Progenitor cell of endocrine pancreas (in vitro differentiated cells): ENCODE measurements around the gene BTNL8. TPM values are rescaled to one million over a fixed set of nuclear protein-coding genes. Genes with fewer than 3 reads are reported as not detected.

ENCODE experiments used
- DNase-seq: peaks from one replicate; pipeline ENCODE4 v3.0.0; 2021; ENCODE audit warnings: low spot score; ENCODE audit not compliant: unreplicated experiment
- H3K27ac Mint-ChIP-seq: 2 replicates; pipeline ENCODE4 v1.8.0; 2021; ENCODE audit warnings: mild to moderate bottlenecking, moderate library complexity, mixed read lengths
- H3K27me3 Mint-ChIP-seq: 2 replicates; pipeline ENCODE4 v1.8.0; 2021; ENCODE audit warnings: mixed read lengths
- H3K36me3 Mint-ChIP-seq: 2 replicates; pipeline ENCODE4 v1.8.0; 2022; ENCODE audit warnings: mixed read lengths; ENCODE audit not compliant: insufficient read depth
- H3K4me1 Mint-ChIP-seq: 2 replicates; pipeline ENCODE4 v1.8.0; 2021; ENCODE audit warnings: low read depth, mixed read lengths
- H3K4me3 Mint-ChIP-seq: 2 replicates; pipeline ENCODE4 v1.8.0; 2021; ENCODE audit warnings: low read depth, mild to moderate bottlenecking, moderate library complexity, mixed read lengths
- H3K9me3 Mint-ChIP-seq: 2 replicates; pipeline ENCODE4 v1.8.0; 2021; ENCODE audit warnings: low read depth, mixed read lengths
- total RNA-seq: library from RNA; stranded (reverse); gene quantifications from 2 replicates; pipeline ENCODE4 v1.2.1, GENCODE V29; 2021
- TF ChIP-seq, protein P1 (sequence below): fragments of 200-600 bp; sonication (generic); IDR thresholded peaks from one replicate; pipeline ENCODE4 v1.5.0; 2021; ENCODE audit warnings: antibody characterized with exemption, mild to moderate bottlenecking; ENCODE audit not compliant: unreplicated experiment

BTNL8 gene
- total RNA-seq, 1 donor from 2014 or later = not detected

DNA sequence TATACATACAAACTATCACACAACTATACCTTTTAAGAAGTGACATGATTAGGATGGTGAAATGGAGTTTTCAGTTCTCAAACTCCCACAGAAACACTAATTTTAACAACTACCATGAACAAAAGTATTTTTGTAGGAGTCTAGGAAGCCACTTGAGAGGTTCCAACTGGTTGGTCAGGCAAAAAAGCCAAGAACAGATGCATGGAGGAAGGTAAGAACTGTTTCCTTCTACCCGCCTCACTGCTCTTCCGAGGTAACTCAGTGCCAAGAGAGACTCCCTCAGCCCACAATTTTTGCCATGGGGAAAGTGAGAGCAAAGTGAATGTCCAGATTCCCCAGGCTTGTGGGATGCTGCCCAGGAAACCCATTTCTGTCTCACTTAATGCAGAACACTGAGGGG lies 15.7 kb downstream of the BTNL8 start:
- no peaks in the 10 kb centered on the region for H3K4me1 Mint-ChIP-seq
- no peak overlapping the region for H3K27ac Mint-ChIP-seq
- no peaks in the 10 kb centered on the region for H3K36me3 Mint-ChIP-seq
- H3K4me3 Mint-ChIP-seq = no peak overlapping the region
- DNase-seq = no peak
- H3K9me3 Mint-ChIP-seq = no peaks in the 10 kb centered on the region
- peaks cover 11% of the 10 kb centered on the region for H3K27me3 Mint-ChIP-seq
- TF ChIP-seq, protein P1, sequence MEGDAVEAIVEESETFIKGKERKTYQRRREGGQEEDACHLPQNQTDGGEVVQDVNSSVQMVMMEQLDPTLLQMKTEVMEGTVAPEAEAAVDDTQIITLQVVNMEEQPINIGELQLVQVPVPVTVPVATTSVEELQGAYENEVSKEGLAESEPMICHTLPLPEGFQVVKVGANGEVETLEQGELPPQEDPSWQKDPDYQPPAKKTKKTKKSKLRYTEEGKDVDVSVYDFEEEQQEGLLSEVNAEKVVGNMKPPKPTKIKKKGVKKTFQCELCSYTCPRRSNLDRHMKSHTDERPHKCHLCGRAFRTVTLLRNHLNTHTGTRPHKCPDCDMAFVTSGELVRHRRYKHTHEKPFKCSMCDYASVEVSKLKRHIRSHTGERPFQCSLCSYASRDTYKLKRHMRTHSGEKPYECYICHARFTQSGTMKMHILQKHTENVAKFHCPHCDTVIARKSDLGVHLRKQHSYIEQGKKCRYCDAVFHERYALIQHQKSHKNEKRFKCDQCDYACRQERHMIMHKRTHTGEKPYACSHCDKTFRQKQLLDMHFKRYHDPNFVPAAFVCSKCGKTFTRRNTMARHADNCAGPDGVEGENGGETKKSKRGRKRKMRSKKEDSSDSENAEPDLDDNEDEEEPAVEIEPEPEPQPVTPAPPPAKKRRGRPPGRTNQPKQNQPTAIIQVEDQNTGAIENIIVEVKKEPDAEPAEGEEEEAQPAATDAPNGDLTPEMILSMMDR = no peak

DNA sequence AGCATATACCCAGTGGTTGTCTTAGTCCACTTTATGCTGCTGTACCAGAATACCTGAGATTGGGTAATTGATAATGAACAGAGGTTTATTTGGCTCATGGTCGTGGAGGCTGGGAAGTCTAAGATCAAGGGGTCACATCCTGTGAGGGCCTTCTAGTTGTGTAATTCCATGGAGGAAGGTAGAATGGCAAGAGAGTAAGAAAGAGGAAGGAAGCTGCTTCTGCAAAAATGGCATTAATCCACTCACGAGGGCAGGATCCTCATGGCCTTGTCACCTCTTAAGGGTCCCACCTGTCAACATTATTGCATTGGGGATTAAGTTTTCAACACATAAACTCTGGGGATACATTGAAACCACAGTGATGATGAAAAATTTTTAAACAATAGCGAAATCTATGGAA lies 17.0 kb downstream of the BTNL8 start:
- TF ChIP-seq, protein P1 = no peak
- Mint-ChIP-seq H3K27ac (no peak overlapping the region), H3K4me1 (no peaks in the 10 kb centered on the region)

DNA sequence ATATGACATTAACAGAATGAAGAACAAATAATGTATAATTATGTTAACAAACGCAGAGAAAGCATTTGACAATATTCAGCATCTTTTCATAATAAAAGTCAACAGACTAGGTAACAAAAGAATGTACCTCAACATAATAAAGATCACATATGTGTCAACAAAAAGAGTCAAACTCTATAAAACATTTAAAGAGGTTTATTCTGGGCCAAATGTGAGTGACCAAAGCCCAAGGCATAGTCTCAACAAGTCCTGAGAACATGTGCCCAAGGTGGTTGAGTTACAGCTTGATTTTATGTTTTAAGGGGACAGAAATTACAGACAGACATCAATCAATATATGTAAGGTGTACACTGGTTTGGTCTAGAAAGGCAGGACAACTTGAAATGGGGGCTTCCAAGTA lies 19.4 kb downstream of the BTNL8 start:
- H3K4me3 Mint-ChIP-seq = no peak overlapping the region
- H3K36me3 Mint-ChIP-seq = no peaks in the 10 kb centered on the region
- no peak for DNase-seq
- H3K27me3 Mint-ChIP-seq = peaks cover 8% of the 10 kb centered on the region
- peaks cover 8% of the 10 kb centered on the region for H3K9me3 Mint-ChIP-seq
- TF ChIP-seq, protein P1 = no peak
- H3K27ac Mint-ChIP-seq = no peak overlapping the region
- no peaks in the 10 kb centered on the region for H3K4me1 Mint-ChIP-seq

More for the DNA sequence above, 17.0 kb downstream of the BTNL8 start:
- Mint-ChIP-seq H3K27me3 (peaks cover 11% of the 10 kb centered on the region), H3K4me3 (no peak overlapping the region), H3K9me3 (no peaks in the 10 kb centered on the region), H3K36me3 (no peaks in the 10 kb centered on the region)
- no peak for DNase-seq

DNA sequence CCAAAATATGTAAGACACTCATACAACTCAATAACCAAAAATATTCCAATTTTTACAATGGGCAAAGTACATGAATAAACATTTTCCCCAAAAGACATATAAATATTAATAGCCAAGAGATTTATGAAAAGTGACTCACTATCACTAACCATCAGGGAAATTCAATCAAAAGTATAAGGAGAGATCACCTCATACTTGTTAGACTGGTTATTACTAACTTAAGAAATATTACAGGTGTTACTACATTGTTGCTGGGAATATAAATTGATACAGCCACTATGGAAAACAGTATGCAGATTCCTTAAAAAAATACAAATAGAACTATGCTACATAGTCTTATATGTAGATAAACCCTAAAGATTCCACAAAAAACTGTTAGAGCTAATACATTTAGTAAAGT lies 21.8 kb downstream of the BTNL8 start:
- Mint-ChIP-seq H3K4me3 (no peak overlapping the region), H3K9me3 (peaks cover 12% of the 10 kb centered on the region), H3K27ac (no peak overlapping the region), H3K4me1 (no peaks in the 10 kb centered on the region), H3K27me3 (peaks cover 8% of the 10 kb centered on the region), H3K36me3 (no peaks in the 10 kb centered on the region)
- DNase-seq = no peak
- TF ChIP-seq, protein P1 = no peak

DNA sequence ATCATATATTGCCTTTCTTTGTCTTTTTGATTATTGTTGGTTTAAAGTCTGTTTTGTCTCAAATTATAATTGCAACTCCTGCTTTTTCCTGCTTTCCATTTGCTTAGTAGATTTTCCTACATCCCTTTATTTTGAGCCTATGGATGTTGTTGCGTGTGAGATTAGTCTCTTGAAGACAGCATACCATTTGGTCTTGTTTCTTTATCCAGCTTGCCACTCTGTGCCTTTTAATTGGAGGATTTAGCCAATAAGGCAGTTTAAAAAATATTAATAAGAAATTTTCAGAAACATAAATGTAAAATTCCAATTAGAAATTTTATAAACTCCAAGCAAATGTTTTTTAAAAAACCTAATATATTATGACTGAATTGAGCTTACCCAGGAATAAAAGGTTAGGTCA lies 24.0 kb downstream of the BTNL8 start:
- DNase-seq = no peak
- peaks cover 17% of the 10 kb centered on the region for H3K9me3 Mint-ChIP-seq
- peaks cover 15% of the 10 kb centered on the region for H3K27me3 Mint-ChIP-seq
- no peak overlapping the region for H3K27ac Mint-ChIP-seq
- H3K4me1 Mint-ChIP-seq = no peaks in the 10 kb centered on the region
- H3K4me3 Mint-ChIP-seq = no peak overlapping the region
- TF ChIP-seq, protein P1 = no peak
- H3K36me3 Mint-ChIP-seq = no peaks in the 10 kb centered on the region
